ENCODE data around the gene RSPH3.
"Not testable (repeated sequence)": the region's sequence is repeated elsewhere in the genome, so short reads cannot be mapped to it uniquely, and the experiment has no call there.

RSPH3 gene

DNA sequence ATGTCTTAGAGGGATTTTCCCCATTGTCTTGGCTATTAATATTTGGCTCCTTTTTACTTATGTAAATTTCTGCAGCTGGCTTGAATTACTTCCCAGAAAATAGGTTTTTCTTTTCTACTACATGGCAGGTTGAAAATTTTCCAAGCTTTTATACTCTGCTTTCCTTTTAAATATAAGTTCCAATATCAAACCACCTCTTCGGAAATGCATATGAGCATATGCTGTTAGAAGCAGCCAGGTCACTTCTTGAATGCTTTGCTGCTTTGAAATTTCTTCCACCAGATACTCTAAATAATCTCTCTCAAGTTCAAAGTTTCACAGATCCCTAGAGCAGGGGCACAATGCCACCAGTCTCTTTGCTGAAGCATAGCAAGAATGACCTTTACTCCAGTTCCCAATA lies 25.2 kb upstream of the RSPH3 start:
- DNase-seq (ENCODE audit: low read depth in 2 of 2) = not testable (repeated sequence)

GRCh38 chr6:159023893-159024292 lies 23.9 kb upstream of the RSPH3 start:
- DNase-seq (ENCODE audit: low read depth in 2 of 2) = no peak

DNA sequence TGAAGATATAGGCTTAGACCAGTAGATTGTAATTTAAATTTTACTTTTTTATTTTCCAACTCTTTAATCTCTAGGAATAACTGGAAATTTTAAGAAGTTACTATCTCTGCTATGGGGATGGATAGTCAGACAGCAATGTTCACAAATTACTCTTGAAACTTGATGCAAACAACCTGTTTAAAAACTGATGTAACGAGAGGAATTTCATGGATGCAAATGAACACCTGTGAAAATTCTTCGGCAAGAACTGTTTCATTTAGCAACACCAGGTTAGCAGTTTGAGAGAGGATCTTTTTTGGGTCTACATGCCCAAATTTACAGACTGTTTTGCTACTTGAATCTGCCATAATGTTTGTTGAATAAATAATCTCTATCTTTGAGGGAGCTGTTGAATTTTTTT lies 20.0 kb upstream of the RSPH3 start:
- no peak for DNase-seq (ENCODE audit: low read depth in 2 of 2)

DNA sequence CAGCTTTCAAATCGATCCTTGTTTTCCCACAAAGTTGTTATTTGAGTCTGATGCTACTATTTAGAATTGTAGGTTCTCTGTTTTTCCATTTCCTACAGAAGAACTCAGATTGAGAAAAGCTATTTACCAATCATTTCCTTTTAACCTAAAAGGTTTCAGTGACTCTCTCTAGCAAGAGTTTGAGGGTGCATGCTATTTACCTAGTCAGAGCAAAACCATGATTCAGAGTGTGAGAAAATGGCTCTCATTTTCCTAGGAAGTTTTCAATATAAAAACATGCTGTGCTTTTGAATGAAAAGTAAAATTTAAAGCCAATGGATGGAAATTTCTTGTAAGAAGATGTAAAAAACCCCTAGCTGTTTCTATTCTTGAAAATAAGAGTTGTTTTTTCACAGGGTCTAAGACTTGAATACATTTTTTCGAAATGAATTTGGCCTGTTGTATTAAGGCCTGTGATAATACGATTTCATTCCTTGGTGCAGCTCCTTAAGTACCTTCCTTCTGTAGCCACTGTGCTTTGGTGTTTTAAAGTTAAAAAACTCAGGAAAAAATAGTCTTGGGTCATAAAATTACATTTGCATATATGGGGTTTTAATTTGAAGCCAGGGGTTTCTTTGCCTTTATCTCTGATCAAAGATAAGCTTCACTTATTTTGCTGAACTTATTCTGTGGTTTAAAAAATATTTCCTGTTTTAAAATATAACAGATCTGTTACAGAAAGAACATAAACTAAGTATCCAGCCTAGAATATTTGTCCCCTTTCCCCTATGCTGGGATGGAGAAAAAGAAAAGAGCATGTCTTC lies 18.0 kb upstream of the RSPH3 start:
- no peak for DNase-seq (ENCODE audit: low read depth in 2 of 2)

DNA sequence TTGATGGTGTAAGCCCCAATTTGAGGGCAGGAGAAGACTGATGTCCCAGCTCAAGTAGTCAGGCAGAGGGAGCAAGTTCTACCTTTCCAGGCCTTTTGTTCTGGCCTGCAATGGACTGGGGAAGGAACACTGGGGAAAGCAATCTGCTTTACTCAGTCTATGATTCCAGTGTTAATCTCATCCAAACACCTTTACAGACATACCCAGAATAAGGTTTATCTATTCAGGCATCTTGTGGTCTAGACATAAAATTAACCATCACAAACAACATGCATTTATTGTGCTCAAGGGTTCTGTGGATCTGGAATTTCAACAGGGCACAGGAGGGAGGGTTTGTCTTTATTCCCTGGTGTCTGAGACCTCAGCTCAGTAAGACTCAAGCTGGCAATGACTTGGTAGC lies 14.4 kb upstream of the RSPH3 start:
- DNase-seq (ENCODE audit: low read depth in 2 of 2) = no peak

DNA sequence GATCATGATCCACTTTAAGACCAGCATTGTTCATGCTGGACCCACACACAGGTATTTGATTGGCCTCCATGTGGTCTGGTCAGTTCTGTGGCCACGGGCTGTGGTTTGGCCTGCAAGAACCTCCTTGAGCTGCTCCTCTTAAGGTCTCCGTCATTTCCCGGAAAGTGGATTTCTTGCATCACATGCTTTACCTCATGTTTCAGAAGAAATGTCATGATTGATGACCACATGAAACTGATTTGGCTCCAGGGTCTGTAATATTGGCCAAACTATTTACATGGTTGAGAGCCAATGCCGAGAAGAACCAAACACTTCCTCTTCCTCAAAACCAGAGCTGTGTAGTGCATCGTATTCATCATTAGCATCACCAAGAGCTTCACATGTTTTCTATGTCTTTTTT lies 13.2 kb upstream of the RSPH3 start:
- no peak for DNase-seq (ENCODE audit: low read depth in 2 of 2)

DNA sequence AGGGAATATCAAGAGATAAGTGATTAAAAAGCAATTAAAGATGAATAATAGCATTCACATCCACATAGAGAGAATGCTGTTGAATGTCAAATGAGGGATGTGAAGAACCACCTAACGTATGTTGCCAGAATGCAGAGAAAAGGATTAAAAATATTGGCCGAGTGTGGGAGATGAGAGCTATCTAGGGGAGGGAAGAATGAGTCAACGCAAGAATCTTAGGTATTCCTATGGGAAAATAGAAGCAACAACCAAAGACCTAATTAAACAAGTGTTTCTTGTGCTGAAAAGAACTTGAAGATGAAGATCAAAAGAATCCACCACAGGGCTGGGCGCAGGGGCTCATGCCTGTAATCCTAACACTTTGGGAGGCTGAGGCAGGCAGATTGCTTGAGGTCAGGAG lies 12.2 kb upstream of the RSPH3 start:
- DNase-seq (ENCODE audit: low read depth in 2 of 2) = no peak

DNA sequence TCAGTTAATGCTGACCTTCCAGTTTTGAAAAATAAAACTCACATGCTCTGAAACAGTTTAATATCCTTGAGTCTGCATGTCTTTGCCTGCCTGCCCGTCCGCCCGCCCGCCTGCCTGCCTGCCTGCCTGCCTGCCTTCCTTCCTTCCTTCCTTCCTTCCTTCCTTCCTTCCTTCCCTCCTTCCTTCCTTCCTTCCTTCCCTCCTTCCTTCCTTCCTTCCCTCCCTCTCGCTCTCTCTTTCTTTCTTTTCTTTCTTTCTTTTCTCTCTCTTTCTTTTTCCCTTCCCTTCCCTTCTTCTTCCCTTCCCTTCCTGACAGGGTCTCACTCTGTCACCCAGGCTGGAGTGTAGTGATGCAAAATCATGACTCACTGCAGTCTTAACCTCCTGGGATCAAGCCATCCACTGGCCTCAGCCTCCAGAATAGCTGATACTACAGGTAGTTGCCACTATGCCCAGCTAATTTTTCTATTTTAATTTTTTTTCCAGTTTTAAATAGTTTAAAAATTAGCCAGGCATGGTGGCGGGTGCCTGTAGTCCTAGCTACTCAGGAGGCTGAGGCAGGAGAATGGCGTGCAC lies 10.1 kb upstream of the RSPH3 start:
- not testable (repeated sequence) for DNase-seq (ENCODE audit: low read depth in 2 of 2)

- no peak for DNase-seq (ENCODE audit: low read depth in 2 of 2)
Measured at GRCh38 chr6:159008656-159009288, 8.8 kb upstream of the RSPH3 start.

GRCh38 chr6:159007510-159007909 lies 7.5 kb upstream of the RSPH3 start:
- DNase-seq (ENCODE audit: low read depth in 2 of 2) = no peak

GRCh38 chr6:159005436-159005835 lies 5.4 kb upstream of the RSPH3 start:
- no peak for DNase-seq (ENCODE audit: low read depth in 2 of 2)

GRCh38 chr6:159004592-159004991 lies 4.6 kb upstream of the RSPH3 start:
- DNase-seq (ENCODE audit: low read depth in 2 of 2) = no peak

DNA sequence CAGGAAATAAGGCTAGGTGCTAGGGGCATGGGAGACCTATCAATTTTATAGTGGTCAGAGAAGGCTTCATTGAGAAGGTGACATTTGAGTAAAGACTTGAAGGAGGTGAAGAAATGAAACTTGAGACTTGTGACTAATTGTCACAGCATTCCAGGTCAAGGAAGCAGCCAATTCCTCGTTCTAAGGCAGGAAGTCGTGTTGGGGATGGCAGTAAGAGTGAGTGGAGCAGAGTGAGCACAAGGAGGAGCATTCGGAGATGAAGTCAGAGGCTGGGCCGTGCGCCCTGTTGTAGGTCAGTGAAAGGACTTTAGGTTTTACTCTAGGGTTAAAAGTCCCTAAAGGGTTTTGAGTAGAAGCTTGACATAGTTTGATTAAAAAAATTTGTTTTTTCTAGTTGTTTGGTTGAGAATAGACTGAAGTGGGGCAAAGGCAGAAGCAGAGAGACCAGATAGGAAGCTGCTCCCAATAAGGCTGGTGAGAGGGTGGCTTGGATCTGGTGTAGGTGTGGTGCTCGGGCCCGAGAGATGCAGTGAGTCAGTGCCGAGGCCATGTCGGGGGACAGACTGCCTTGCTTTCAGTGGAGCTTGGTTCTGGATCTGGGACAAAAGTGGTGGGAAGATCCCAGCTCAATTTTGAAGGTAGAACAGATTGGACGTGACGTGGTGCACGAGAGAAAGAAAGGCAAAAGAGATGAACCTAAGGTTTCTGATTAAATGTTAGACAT lies 2.6 kb upstream of the RSPH3 start:
- DNase-seq (ENCODE audit: low read depth in 2 of 2) = no peak

GRCh38 chr6:158999154-158999665 lies 792 bp downstream of the RSPH3 start:
- DNase-seq (ENCODE audit: low read depth in 2 of 2) = no peak

DNA sequence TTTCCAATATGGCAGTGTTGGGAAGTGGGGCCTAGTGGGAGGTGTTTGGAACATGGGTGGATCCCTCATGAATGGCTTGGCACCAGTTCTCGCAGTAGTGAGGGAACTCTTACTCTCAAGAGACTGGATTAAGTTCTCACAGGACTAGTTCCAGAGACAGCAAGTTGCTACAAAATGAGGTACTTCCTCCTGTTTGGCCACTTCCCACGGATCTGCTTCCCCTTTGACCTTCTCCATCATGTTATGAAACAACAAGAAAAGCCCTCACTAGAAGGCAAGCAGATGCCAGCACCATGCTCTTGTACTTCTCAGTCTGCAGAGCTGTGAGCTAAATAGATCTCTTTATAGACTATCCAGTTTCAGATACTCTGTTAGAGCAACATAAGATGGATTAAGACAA lies 3.1 kb downstream of the RSPH3 start:
- no peak for DNase-seq (ENCODE audit: low read depth in 2 of 2)

- no peak for DNase-seq (ENCODE audit: low read depth in 2 of 2)
Measured at GRCh38 chr6:158993639-158994038, 6.4 kb downstream of the RSPH3 start.

DNA sequence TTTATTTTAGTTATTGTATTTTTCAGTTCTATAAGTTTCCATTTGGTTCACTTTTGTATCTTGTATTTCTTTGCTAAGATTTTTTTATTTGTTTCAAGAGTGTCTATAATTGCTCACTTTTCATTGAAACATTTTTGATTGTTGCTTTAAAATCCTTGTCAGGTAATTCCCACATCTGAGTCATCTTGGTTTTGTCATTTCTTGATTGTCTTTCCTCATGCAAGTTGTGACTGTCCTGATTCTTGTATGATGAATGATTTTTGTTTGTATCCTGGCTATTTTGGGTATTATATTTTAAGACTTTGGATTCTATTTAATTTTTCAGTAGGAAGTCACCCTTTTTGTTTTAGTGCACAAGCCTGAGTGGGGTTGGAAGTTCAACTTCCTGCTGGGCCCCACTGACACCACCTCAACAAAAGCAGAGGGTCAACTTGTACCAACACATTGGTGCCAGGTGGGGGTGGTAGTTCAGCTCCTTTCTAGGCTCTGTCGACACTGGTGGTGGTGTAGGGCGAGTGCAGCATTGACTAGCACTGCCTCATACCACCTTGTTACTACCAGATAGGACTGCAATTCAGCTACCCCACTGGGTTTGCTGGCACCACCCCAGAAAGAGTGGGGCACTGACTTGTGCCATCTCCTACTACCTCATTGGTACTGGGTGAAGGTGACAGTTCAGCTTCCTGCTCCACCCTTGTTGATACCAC lies 8.8 kb downstream of the RSPH3 start:
- peak in 1 of 2 donors; percentile 13 for DNase-seq (ENCODE audit: low read depth in 2 of 2)

GRCh38 chr6:158989711-158990110 lies 10.3 kb downstream of the RSPH3 start:
- not testable (repeated sequence) for DNase-seq (ENCODE audit: low read depth in 2 of 2)

DNA sequence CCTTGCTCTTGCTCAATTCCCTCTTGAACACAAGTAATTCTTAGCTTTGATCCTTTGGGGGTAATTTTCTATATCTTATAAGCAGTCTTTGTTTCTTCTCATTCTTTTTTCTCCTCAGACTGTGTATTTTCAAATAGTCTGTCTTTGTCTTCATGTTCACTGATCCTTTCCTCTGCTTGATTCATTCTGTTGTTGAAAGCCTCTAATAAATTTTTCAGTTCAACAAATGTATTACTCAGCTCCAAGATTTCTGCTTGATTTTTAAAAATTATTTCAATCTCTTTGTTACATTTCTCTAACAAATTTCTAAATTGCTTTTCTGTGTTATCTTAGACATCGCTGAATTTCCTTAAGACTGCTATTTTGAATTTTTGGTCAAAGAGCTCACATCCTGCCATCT lies 11.5 kb downstream of the RSPH3 start:
- DNase-seq (ENCODE audit: low read depth in 2 of 2) = no peak

GRCh38 chr6:158987657-158988056 lies 12.3 kb downstream of the RSPH3 start:
- no peak for DNase-seq (ENCODE audit: low read depth in 2 of 2)

DNA sequence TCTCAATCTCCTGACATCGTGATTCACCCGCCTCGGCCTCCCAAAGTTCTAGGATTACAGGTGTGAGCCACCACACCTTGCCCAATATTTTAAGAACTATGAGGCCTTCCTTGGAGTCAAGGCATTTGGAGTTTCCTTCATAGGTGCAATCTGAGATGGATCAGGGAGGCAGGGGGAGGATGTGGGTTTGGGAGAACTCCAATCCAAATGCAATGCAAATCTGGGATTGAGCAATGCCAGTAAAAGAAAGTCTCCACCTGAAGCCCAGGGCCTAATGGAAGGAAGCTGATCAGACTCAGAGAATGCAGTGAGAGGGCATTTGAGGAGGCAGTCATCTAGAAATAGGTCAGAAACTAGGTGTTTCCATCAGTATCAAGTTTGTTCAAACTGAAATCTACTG lies 21.2 kb downstream of the RSPH3 start:
- DNase-seq (ENCODE audit: low read depth in 2 of 2) = no peak

DNA sequence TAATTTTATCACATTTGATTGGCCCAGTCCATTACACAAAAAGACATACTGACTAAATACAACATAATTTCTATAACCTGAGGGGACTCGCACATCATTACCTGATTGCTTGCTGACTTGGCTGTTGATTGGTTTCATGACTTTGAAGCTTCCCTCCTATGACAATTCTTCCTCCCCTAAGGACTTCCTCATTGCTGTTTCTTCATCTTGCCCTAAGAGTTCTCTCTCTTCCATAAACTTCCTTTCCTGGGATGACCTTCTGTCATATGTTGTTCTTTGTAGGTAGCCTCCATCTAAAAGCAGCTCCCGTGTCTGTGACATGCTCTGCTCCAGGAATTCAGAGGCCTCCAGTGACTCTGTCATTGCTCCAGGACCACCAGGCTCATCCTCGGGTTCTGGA lies 22.6 kb downstream of the RSPH3 start:
- DNase-seq (ENCODE audit: low read depth in 2 of 2) = no peak
